Mesothelial cell of epicardium (in vitro differentiated cells): ENCODE data around the gene BAHCC1. TPM values are rescaled to one million over a fixed set of nuclear protein-coding genes. Genes with fewer than 3 reads are reported as not detected.

Source experiments
- DNase-seq, 2 experiments: peaks; one replicate each; pipeline ENCODE4 v3.0.0; 2021; ENCODE audit warnings: low spot score in 2 of 2; ENCODE audit not compliant: unreplicated experiment in 2 of 2
- H3K27ac Mint-ChIP-seq: 2 replicates; pipeline ENCODE4 v1.8.0; 2021; ENCODE audit warnings: mixed read lengths
- H3K27me3 Mint-ChIP-seq: 2 replicates; pipeline ENCODE4 v1.8.0; 2021; ENCODE audit warnings: low read depth, mixed read lengths
- H3K36me3 Mint-ChIP-seq: 2 replicates; pipeline ENCODE4 v1.8.0; 2021; ENCODE audit warnings: mixed read lengths
- H3K4me1 Mint-ChIP-seq: 2 replicates; pipeline ENCODE4 v1.8.0; 2021; ENCODE audit warnings: mixed read lengths
- H3K4me3 Mint-ChIP-seq: 2 replicates; pipeline ENCODE4 v1.8.0; 2021; ENCODE audit warnings: mild to moderate bottlenecking, moderate library complexity, mixed read lengths
- H3K9me3 Mint-ChIP-seq: 2 replicates; pipeline ENCODE4 v1.8.0; 2021; ENCODE audit warnings: mixed read lengths
- total RNA-seq: library from RNA; stranded (reverse); gene quantifications from 3 replicates; pipeline ENCODE4 v1.2.1, GENCODE V29; 2021
- TF ChIP-seq, protein P1 (sequence below): fragments of 200-600 bp; sonication (generic); IDR thresholded peaks from one replicate; pipeline ENCODE4 v1.5.0; 2021; ENCODE audit warnings: antibody characterized with exemption; ENCODE audit not compliant: unreplicated experiment

BAHCC1 gene
- total RNA-seq, 1 donor from 2014 or later: 34.9 TPM

DNA sequence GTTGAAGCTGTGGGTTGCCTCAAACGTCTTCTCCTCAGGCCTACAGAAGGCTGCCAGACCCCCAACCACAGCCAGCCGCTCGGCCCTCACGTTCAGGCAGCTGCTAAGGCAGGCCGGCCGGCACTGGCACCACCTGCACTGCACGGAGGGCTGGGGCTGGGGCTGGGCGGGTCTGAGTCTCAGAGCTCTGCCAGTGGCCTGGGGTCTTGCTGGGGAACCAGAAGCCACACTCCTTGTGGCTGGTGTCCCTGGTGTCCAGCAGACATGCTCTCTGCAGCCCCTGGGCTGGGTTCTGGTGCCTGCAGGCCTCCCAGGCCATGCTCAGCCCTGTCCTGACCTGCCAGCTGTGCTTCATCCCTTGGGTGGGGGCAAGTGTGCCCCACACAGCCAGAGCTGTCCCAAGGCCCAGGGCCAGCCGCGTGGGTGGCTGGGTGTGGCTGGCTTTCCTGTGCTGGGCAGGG lies 42.0 kb downstream of the BAHCC1 start:
- Mint-ChIP-seq H3K9me3 (no peaks in the 10 kb centered on the region), H3K27ac (no peak overlapping the region), H3K4me3 (no peak overlapping the region), H3K4me1 (no peaks in the 10 kb centered on the region), H3K36me3 (no peaks in the 10 kb centered on the region), H3K27me3 (no peaks in the 10 kb centered on the region)
- TF ChIP-seq, protein P1, sequence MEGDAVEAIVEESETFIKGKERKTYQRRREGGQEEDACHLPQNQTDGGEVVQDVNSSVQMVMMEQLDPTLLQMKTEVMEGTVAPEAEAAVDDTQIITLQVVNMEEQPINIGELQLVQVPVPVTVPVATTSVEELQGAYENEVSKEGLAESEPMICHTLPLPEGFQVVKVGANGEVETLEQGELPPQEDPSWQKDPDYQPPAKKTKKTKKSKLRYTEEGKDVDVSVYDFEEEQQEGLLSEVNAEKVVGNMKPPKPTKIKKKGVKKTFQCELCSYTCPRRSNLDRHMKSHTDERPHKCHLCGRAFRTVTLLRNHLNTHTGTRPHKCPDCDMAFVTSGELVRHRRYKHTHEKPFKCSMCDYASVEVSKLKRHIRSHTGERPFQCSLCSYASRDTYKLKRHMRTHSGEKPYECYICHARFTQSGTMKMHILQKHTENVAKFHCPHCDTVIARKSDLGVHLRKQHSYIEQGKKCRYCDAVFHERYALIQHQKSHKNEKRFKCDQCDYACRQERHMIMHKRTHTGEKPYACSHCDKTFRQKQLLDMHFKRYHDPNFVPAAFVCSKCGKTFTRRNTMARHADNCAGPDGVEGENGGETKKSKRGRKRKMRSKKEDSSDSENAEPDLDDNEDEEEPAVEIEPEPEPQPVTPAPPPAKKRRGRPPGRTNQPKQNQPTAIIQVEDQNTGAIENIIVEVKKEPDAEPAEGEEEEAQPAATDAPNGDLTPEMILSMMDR: no peak
- DNase-seq: no peak

DNA sequence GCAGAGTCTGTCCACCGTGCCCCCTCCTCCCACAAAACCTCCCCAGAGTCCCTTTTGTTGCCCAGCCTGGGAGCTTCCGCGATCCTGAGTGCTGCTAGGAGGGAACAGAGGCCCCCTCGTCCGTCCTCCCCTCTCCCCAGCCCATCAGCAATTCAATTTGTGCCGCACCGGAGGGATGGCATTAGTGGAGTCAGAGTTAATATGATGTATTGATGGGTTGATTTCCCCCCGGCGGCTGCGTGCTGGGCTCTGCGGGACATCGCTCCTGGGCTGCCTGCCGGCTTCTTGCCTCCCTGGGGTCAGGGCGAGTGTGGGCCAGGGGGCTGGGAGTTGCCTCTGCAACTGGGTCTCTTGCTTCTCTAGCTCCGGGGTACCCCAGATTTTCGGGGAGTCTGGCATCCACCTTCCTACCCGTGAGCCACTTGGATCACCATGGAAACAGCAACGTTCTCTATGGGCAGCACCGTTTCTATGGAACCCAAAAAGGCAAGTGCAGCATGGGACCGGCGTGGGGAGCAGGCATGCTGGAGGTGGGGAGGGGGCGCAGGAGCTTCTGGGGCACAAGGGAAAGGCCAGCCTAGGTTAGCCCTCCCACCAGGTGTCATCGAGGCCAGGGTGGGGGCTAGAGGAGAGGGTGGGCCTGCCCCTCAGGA lies 42.9 kb downstream of the BAHCC1 start:
- Mint-ChIP-seq H3K27me3 (no peaks in the 10 kb centered on the region), H3K9me3 (no peaks in the 10 kb centered on the region), H3K27ac (no peak overlapping the region), H3K4me1 (no peaks in the 10 kb centered on the region), H3K36me3 (no peaks in the 10 kb centered on the region), H3K4me3 (no peak overlapping the region)
- TF ChIP-seq, protein P1: no peak
- no peak for DNase-seq

DNA sequence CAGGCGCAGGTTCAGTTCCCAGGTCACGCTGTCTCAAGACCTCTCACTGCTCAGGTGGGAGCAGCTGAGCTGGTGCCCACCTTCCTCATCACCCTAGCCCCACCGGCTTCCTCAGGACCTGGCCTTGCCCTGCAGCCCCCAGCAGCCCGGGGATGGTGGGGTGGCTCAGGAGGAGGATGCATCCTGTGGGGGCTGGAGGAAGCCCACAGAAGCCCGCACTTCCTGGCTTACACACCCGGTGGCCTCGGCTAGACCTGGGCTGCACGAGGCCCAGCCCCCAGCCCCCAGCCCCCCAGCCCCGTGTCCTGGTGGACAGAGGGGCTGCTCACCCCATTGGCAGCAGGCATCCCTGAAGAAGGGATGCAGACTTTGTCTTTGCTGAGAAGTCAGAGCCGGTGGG lies 43.4 kb downstream of the BAHCC1 start:
- Mint-ChIP-seq H3K9me3 (no peaks in the 10 kb centered on the region), H3K36me3 (no peaks in the 10 kb centered on the region), H3K27ac (no peak overlapping the region), H3K4me3 (no peak overlapping the region), H3K27me3 (no peaks in the 10 kb centered on the region), H3K4me1 (no peaks in the 10 kb centered on the region)
- TF ChIP-seq, protein P1: no peak
- no peak for DNase-seq

DNA sequence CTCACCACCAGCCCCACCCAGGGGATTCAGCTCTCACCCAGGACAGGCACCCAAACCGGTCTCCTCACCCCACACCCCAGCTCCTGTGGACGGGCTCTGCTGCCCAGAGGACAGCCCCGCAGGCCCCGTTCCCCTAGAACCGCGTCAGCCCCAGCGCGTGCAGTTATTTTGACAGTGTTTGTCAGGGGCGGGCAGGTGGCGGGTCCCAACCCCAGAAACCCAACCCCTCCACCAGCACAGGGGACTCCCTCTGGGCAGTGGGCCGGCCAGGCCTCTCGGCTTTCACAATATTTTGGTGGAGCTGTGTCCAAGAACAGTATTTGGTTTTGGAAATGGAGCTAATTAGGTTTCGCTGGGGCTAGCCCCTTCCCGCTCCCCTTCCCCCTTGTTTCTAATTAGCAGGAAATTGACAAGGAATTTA lies 44.8 kb downstream of the BAHCC1 start:
- TF ChIP-seq, protein P1: no peak
- Mint-ChIP-seq H3K36me3 (no peaks in the 10 kb centered on the region), H3K9me3 (no peaks in the 10 kb centered on the region), H3K4me1 (no peaks in the 10 kb centered on the region), H3K4me3 (no peak overlapping the region), H3K27me3 (no peaks in the 10 kb centered on the region), H3K27ac (no peak overlapping the region)
- DNase-seq: no peak

DNA sequence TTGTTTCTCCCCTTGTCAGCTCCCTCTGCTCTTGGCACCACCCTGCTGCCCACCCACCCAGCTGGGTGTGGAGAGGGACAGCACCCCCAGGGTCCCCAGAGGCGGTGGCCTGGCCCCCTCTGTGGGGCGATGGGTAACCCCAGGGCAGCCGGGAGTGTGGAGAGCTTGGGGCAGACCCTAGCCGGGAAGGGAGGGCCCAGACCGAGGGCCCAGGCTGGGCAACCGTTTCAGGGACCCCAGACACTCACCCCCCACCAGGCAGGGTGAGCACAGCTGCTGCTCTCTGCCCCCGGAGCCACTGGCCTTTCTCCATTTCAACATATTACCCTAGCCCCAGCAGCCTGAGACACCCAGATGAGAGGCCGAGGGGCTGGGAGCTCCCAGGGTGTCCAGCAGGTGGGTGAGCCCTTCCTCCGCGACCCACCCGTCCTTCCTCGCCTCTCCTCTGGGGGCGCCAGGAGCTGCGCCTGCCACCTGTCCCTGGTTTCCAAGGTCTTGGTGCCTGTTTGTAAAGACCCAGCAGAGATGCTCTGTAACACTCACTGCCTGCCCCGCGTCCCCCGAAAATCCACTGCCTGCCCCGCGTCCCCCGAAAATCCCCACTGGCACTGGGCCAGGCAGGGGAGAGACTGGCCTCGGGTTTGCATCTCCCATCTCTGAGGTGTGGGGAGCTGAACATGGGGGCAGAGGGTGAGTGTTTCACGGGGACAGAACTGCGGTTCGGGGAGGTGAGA lies 45.4 kb downstream of the BAHCC1 start:
- Mint-ChIP-seq H3K27ac (no peak overlapping the region), H3K4me3 (no peak overlapping the region), H3K4me1 (no peaks in the 10 kb centered on the region), H3K27me3 (no peaks in the 10 kb centered on the region), H3K9me3 (no peaks in the 10 kb centered on the region), H3K36me3 (no peaks in the 10 kb centered on the region)
- peak in 1 of 2 experiments; percentile 74 for DNase-seq
- TF ChIP-seq, protein P1: peak; percentile 76
